Fibroblast of pulmonary artery (primary cell): Measurements from ENCODE around the gene HOXB8.

ENCODE experiments used
- DNase-seq: peaks from one replicate; pipeline ENCODE4 v3.0.0-alpha.2; 2010; ENCODE audit warnings: low read depth
- H3K4me3 ChIP-seq: replicated peaks from 2 replicates; pipeline ENCODE4 v1.5.1; 2011; ENCODE audit warnings: low read depth, mild to moderate bottlenecking, control low read depth, low read length, moderate library complexity
- TF ChIP-seq, protein P1 (sequence below): IDR thresholded peaks from 2 replicates; pipeline ENCODE4 v1.5.1; 2011; ENCODE audit warnings: mild to moderate bottlenecking, control low read depth, low read length, inconsistent platforms; ENCODE audit errors: missing control alignments

The HOXB8 gene

GRCh38 chr17:48583708-48584222 lies 31.3 kb downstream of the HOXB8 start:
- TF ChIP-seq, protein P1, sequence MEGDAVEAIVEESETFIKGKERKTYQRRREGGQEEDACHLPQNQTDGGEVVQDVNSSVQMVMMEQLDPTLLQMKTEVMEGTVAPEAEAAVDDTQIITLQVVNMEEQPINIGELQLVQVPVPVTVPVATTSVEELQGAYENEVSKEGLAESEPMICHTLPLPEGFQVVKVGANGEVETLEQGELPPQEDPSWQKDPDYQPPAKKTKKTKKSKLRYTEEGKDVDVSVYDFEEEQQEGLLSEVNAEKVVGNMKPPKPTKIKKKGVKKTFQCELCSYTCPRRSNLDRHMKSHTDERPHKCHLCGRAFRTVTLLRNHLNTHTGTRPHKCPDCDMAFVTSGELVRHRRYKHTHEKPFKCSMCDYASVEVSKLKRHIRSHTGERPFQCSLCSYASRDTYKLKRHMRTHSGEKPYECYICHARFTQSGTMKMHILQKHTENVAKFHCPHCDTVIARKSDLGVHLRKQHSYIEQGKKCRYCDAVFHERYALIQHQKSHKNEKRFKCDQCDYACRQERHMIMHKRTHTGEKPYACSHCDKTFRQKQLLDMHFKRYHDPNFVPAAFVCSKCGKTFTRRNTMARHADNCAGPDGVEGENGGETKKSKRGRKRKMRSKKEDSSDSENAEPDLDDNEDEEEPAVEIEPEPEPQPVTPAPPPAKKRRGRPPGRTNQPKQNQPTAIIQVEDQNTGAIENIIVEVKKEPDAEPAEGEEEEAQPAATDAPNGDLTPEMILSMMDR = no peak
- no peak overlapping the region for H3K4me3 ChIP-seq
- DNase-seq = no peak

GRCh38 chr17:48582750-48583069 lies 32.4 kb downstream of the HOXB8 start:
- H3K4me3 ChIP-seq = peak overlapping the region; percentile 52
- DNase-seq = no peak
- TF ChIP-seq, protein P1 = no peak

- no peak for DNase-seq
- TF ChIP-seq, protein P1 = no peak
- no peak overlapping the region for H3K4me3 ChIP-seq
Observed at GRCh38 chr17:48579760-48580554, 35.1 kb downstream of the HOXB8 start.

DNA sequence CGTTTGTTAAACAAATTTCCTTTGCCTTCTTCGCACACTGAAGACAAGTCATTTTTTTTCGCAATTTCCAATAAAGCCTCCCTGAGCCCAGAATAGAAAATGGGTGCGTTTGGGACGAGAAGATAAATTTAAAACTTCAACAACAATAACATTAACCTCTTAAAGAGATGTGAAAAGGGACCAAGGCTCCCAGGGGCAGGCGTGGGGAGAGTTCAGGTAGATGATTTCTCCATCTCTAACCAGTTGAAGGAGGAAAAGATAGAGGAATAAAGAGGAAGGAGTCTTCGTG lies 35.7 kb downstream of the HOXB8 start:
- no peak for DNase-seq
- H3K4me3 ChIP-seq = no peak overlapping the region
- TF ChIP-seq, protein P1 = no peak

DNA sequence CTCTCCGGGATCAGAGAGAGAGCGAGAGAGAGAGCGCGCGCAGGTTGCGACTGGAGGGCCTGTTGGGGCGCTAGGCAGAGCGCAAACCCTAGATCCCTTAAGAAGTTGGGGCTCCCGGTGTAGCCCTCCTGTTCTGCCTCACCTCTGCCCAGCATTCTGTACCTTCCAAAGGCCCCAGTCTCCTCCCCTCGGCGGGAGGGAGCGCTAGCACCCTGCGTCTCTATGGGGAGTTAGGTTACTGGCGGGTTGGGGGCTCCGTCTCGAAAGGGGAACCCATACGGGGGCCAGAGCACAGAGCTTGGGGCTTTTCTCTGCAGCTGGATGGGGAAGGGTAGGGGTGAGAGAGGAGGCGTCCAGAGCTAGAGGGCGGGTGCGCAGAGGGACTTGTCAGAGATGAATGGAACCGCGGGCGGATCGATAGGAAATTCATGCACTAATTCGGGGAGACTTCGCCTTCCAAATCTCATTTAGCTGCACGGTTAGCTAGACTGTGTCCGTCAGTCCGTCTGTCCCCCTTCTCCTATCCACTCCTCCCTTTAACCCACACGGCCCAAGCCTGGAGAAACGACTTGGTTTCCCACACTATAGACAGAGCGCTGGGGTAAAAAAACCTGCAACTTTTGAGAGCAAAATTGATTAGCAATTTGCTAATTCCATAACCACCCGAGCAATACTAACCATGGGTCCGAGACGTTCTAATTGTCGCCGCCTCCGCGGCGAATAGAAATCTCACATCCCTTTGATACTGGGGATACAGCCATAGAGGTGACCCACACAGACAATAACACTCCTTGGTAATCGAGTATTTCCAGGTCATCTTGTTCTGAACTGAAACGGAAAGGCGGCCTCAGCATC lies 36.2 kb downstream of the HOXB8 start:
- DNase-seq = no peak
- TF ChIP-seq, protein P1 = no peak
- H3K4me3 ChIP-seq = peak overlapping the region; percentile 54

DNA sequence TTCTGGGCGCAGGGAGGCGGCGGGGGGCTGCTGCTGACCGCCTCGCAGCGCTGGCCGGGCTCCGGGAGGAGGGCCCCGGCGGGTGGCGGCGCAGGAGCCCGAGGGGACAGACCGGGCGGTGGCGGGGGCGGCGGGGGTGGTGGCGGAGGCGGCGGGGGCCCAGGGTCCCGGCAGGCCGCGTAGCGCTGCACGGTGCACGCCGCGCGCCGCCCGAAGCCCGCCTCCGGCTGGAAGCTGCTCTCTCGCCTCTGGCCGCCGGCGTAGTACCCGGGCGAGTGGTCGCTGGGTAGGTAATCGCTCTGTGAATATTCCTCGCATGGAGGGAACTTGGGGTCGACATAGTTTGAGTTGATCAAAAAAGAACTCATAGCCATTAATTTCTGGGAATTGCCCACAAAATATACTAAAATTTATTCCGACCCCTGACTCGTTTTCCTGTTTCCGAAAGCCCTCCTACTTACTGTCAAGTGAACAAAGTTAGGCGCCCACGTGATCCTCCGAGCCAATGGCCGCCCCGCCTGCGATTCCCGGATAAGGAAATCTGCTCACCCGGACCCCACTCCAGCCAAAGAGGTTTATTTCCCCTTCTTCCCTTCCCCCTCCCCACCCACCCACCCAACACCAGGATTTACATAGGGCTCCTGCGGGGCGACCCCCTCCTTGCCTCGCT lies 37.0 kb downstream of the HOXB8 start, which contains the start of gene HOXB4:
TSS of gene HOXB4 (minus strand) at position 405 of the 670 bp plus-strand sequence. CDS start at position 374, 31 bp downstream.
- H3K4me3 ChIP-seq = peak within 1 kb of the TSS; percentile 54
- peak; percentile 56 for DNase-seq
- TF ChIP-seq, protein P1 = no peak
